ENCODE measurements around the gene EFCAB6. TPM values are rescaled to one million over a fixed set of nuclear protein-coding genes. Genes with fewer than 3 reads are reported as not detected.

EFCAB6 gene
- total and polyA plus RNA-seq, 2 of the 13 experiments (the other 11 are each of a cell fraction or from before 2014, with no cell fraction given): not detected

DNA sequence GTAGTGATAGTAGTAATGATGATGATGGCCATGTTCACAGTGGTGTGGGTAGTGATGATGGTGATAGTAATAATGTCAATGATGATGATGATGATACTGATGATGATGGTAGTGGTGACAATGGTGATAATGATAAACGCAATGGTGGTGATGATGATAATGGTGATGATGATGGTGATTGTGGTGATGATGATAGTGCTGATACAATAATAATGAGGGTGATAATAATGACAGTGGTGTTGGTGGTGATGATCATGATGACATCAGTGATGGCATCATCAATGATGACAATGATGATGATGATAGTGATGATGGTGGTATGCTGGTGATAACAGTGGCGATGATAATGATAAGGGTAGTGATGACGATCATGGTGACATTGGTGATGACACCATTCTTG, 308.0 kb downstream of the EFCAB6 start:
- no peak for DNase-seq (ENCODE audit: low spot score)
- no peaks in the 10 kb centered on the region for H4K20me1 ChIP-seq (ENCODE audit: insufficient read depth, low read length)
- ATAC-seq: no peak
- H3K27ac ChIP-seq (ENCODE audit: extremely low read length, insufficient read depth, low read length): no peak overlapping the region
- H3K79me2 ChIP-seq (ENCODE audit: insufficient read depth, low read length): no peaks in the 10 kb centered on the region
- H3K36me3 ChIP-seq (replicated peaks in 1 of 2; ENCODE audit: control insufficient read depth in 1 of 2, insufficient read depth in 2 of 2, low read length in 2 of 2): no peaks in the 10 kb centered on the region
- H3K4me1 ChIP-seq (ENCODE audit: insufficient read depth, low read length): no peaks in the 10 kb centered on the region
- in situ Hi-C loops (cut with HindIII; ENCODE audit: extremely low pct_ligation_motif_present, low pct_unique_long_range_greater_than_20kb): no loop called here
- 43% methylated on average over 3 of the region's 3 CpGs for WGBS (ENCODE audit: low lambda C conversion rate)
- H2AFZ ChIP-seq (ENCODE audit: low read length): no peak overlapping the region
- H3K9me3 ChIP-seq (ENCODE audit: low read length): no peaks in the 10 kb centered on the region
- intact Hi-C loops (cut with micrococcal nuclease; ENCODE audit: unreplicated experiment): no loop called here
- CTCF ChIA-PET (ENCODE audit: low intra/inter-chr PET ratio, low total read pairs): no interaction called here
- no peak for FAIRE-seq
- no peaks in the 10 kb centered on the region for H3K27me3 ChIP-seq (ENCODE audit: control insufficient read depth in 1 of 2, insufficient read depth in 2 of 2, low read length in 2 of 2)
- no peak overlapping the region for H3K4me2 ChIP-seq (ENCODE audit: low read depth, low read length)
- no peak overlapping the region for H3K4me3 ChIP-seq (replicated peaks in 1 of 3; ENCODE audit: insufficient read depth in 1 of 3, low read depth in 2 of 3, low read length in 3 of 3)
- no peak overlapping the region for H3K9ac ChIP-seq (ENCODE audit: insufficient read depth, low read depth, low read length)
- BruUV-seq (replicated peaks): no TSS peak
- POLR2A ChIA-PET: no interaction called here
- TF ChIP-seq, protein P1, sequence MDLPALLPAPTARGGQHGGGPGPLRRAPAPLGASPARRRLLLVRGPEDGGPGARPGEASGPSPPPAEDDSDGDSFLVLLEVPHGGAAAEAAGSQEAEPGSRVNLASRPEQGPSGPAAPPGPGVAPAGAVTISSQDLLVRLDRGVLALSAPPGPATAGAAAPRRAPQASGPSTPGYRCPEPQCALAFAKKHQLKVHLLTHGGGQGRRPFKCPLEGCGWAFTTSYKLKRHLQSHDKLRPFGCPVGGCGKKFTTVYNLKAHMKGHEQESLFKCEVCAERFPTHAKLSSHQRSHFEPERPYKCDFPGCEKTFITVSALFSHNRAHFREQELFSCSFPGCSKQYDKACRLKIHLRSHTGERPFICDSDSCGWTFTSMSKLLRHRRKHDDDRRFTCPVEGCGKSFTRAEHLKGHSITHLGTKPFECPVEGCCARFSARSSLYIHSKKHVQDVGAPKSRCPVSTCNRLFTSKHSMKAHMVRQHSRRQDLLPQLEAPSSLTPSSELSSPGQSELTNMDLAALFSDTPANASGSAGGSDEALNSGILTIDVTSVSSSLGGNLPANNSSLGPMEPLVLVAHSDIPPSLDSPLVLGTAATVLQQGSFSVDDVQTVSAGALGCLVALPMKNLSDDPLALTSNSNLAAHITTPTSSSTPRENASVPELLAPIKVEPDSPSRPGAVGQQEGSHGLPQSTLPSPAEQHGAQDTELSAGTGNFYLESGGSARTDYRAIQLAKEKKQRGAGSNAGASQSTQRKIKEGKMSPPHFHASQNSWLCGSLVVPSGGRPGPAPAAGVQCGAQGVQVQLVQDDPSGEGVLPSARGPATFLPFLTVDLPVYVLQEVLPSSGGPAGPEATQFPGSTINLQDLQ (CRISPR knock-in tag; IDR thresholded peaks at IDR 0.05): no peak
- TF ChIP-seq ATF7 (IDR thresholded peaks at IDR 0.05) (peak; percentile 93), ATF7 (CRISPR knock-in tag; IDR thresholded peaks at IDR 0.05) (no peak), DMAP1 (CRISPR knock-in tag; IDR thresholded peaks at IDR 0.05) (no peak), DNMT1 (CRISPR knock-in tag; IDR thresholded peaks at IDR 0.05) (no peak), MED13 (CRISPR knock-in tag; IDR thresholded peaks at IDR 0.05) (no peak), ZFP62 (CRISPR knock-in tag; IDR thresholded peaks at IDR 0.05) (no peak), CREB1 (IDR thresholded peaks at IDR 0.05) (peak; percentile 97), CREB1 (CRISPR knock-in tag; IDR thresholded peaks at IDR 0.05) (no peak), ZKSCAN5 (CRISPR knock-in tag; IDR thresholded peaks at IDR 0.05) (no peak), WIZ (CRISPR knock-in tag; IDR thresholded peaks at IDR 0.05) (no peak)
- TF ChIP-seq, protein P2, sequence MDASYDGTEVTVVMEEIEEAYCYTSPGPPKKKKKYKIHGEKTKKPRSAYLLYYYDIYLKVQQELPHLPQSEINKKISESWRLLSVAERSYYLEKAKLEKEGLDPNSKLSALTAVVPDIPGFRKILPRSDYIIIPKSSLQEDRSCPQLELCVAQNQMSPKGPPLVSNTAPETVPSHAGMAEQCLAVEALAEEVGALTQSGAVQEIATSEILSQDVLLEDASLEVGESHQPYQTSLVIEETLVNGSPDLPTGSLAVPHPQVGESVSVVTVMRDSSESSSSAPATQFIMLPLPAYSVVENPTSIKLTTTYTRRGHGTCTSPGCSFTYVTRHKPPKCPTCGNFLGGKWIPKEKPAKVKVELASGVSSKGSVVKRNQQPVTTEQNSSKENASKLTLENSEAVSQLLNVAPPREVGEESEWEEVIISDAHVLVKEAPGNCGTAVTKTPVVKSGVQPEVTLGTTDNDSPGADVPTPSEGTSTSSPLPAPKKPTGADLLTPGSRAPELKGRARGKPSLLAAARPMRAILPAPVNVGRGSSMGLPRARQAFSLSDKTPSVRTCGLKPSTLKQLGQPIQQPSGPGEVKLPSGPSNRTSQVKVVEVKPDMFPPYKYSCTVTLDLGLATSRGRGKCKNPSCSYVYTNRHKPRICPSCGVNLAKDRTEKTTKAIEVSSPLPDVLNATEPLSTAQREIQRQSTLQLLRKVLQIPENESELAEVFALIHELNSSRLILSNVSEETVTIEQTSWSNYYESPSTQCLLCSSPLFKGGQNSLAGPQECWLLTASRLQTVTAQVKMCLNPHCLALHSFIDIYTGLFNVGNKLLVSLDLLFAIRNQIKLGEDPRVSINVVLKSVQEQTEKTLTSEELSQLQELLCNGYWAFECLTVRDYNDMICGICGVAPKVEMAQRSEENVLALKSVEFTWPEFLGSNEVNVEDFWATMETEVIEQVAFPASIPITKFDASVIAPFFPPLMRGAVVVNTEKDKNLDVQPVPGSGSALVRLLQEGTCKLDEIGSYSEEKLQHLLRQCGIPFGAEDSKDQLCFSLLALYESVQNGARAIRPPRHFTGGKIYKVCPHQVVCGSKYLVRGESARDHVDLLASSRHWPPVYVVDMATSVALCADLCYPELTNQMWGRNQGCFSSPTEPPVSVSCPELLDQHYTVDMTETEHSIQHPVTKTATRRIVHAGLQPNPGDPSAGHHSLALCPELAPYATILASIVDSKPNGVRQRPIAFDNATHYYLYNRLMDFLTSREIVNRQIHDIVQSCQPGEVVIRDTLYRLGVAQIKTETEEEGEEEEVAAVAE (CRISPR knock-in tag; IDR thresholded peaks at IDR 0.05; ENCODE audit: borderline replicate concordance): no peak
- TF ChIP-seq, protein P3, sequence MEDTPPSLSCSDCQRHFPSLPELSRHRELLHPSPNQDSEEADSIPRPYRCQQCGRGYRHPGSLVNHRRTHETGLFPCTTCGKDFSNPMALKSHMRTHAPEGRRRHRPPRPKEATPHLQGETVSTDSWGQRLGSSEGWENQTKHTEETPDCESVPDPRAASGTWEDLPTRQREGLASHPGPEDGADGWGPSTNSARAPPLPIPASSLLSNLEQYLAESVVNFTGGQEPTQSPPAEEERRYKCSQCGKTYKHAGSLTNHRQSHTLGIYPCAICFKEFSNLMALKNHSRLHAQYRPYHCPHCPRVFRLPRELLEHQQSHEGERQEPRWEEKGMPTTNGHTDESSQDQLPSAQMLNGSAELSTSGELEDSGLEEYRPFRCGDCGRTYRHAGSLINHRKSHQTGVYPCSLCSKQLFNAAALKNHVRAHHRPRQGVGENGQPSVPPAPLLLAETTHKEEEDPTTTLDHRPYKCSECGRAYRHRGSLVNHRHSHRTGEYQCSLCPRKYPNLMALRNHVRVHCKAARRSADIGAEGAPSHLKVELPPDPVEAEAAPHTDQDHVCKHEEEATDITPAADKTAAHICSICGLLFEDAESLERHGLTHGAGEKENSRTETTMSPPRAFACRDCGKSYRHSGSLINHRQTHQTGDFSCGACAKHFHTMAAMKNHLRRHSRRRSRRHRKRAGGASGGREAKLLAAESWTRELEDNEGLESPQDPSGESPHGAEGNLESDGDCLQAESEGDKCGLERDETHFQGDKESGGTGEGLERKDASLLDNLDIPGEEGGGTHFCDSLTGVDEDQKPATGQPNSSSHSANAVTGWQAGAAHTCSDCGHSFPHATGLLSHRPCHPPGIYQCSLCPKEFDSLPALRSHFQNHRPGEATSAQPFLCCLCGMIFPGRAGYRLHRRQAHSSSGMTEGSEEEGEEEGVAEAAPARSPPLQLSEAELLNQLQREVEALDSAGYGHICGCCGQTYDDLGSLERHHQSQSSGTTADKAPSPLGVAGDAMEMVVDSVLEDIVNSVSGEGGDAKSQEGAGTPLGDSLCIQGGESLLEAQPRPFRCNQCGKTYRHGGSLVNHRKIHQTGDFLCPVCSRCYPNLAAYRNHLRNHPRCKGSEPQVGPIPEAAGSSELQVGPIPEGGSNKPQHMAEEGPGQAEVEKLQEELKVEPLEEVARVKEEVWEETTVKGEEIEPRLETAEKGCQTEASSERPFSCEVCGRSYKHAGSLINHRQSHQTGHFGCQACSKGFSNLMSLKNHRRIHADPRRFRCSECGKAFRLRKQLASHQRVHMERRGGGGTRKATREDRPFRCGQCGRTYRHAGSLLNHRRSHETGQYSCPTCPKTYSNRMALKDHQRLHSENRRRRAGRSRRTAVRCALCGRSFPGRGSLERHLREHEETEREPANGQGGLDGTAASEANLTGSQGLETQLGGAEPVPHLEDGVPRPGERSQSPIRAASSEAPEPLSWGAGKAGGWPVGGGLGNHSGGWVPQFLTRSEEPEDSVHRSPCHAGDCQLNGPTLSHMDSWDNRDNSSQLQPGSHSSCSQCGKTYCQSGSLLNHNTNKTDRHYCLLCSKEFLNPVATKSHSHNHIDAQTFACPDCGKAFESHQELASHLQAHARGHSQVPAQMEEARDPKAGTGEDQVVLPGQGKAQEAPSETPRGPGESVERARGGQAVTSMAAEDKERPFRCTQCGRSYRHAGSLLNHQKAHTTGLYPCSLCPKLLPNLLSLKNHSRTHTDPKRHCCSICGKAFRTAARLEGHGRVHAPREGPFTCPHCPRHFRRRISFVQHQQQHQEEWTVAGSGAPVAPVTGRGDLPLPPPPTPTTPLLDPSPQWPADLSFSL (CRISPR knock-in tag; IDR thresholded peaks at IDR 0.05): no peak

Data from HepG2 (cell line).